Measurements from ENCODE around the gene PSTPIP1. TPM values are rescaled to one million over a fixed set of nuclear protein-coding genes. Genes with fewer than 3 reads are reported as not detected.

Gene PSTPIP1
- polyA plus RNA-seq, 5 donors = 1.1 to 3.1 (median 1.9) TPM

GRCh38 chr15:76998663-76999285, 3.8 kb downstream of the PSTPIP1 start:
- no peak for DNase-seq

- no peak for DNase-seq
Measured at GRCh38 chr15:76999996-77000395, 5.1 kb downstream of the PSTPIP1 start.

DNA sequence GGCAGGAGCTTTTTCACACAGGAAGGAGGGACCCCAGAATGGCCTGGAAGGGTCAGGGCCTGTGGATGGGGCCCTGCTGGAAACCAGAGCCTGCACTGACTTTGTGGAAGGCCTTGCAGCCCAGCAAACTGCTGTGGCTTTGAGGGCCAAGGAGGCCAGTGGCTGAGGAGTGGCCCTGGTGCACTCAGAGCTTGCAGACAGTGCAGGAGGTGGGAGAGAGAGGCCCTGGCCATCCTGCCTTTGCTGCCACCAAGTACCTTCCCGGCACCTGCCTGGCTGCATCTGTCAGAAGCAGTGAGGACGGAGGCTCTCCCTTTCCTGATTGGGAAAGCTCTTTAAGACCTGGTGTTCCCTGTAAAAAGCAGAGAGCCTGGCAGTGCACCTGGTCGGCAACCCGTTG, 6.4 kb downstream of the PSTPIP1 start:
- no peak for DNase-seq

DNA sequence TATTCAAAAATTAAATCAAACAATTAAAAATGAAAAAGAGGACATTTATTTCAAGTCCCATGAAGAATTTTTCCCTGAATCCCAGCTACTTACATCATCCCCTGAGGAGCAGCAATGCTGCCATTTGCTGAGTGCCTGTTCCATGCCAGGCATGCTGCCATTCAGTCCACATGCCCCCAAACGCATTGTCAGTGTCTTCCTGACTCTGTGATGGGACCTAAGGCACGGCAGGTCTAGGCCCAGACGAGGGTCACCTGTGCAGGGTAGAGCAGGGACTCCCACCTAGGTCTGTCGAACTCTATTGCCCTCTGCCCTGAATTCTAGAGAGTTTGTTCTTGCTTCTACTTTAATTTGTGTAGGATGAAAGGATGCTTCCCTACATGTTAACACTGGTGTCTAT, 7.0 kb downstream of the PSTPIP1 start:
- no peak for DNase-seq

- DNase-seq = no peak
Measured at GRCh38 chr15:77002436-77002835, 7.5 kb downstream of the PSTPIP1 start.

- DNase-seq = no peak
Measured at GRCh38 chr15:77002954-77003912, 8.3 kb downstream of the PSTPIP1 start.

- DNase-seq = no peak
Measured at GRCh38 chr15:77004189-77004588, 9.3 kb downstream of the PSTPIP1 start.

DNA sequence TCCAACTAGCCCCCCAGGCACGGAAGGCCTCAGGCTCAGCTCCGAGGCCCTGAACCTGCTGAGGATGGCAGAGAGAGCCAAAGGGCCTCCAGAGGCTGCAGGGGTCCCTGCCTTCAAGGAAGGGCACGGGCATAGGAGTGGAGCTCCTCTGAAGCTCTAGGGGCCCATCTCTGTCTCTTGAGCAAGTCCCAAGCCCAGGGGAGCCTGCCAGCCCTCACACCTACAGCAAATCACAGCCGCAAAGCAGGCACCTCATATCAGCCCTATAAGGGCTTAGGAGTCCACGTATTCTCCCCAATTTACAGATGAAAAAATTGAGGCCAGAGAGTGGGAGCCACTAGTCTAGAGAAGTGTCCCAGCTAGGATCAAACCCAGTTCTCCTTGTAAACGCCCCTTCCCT, 14.2 kb downstream of the PSTPIP1 start:
- no peak for DNase-seq

- no peak for DNase-seq
Measured at GRCh38 chr15:77009646-77010311, 14.9 kb downstream of the PSTPIP1 start.

DNA sequence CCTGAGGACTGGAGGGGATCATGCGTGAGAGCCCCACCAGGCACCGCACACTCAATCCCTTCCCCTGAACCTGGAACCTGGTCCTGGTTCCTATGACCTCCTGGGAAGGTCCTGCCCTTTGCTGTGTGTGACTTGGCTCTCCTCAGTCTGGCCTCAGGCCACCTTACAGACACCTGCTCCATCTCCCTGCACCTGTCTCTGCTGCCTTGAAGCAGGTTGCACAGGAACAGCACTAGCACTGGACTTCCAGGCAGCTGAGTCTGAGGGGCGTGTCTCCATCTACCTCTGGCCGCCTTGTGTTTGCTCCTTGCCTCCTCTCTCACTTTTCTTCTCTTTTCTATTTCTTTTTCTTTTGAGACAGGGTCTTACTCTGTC, 15.4 kb downstream of the PSTPIP1 start:
- no peak for DNase-seq

DNA sequence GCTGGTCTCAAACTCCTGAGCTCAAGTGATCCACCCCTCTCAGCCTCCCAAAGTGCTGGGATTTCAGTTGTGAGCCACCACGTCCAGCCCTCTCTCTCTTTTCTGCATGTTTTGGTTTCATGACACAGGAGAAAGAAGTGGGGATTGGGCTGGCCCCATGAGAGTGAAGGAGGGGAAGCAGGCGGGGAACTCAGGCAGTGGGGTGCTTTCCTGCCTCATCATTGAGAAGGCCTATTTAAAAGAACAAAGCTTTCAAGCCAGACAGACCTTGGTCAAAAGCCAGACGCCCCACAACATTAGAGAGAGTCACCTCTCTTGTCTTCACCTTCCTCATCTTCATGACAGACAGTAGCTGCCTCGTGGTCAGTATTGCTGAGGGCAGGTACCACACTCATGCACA, 15.9 kb downstream of the PSTPIP1 start:
- DNase-seq = no peak

GRCh38 chr15:77012117-77012712, 17.3 kb downstream of the PSTPIP1 start:
- no peak for DNase-seq

DNA sequence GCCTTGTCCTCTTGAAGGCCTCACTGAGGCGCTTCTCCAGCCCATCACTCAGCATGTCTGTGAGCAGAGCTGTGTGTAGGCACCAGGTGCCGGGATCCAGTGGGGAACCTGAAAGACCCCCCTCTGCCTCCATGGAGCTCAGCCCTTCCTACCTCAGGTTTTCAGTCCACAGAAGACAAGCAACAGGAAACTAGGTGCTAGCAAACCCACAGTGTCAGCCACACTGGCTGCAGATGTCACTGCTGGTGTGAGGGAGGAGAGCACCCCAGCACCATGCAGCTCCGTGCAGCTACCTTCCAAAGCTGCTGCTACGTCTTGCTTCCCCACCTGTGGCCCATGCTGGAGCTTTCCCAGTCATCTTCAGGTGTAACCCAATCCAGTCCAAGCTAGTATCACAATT, 17.9 kb downstream of the PSTPIP1 start:
- DNase-seq = no peak

DNA sequence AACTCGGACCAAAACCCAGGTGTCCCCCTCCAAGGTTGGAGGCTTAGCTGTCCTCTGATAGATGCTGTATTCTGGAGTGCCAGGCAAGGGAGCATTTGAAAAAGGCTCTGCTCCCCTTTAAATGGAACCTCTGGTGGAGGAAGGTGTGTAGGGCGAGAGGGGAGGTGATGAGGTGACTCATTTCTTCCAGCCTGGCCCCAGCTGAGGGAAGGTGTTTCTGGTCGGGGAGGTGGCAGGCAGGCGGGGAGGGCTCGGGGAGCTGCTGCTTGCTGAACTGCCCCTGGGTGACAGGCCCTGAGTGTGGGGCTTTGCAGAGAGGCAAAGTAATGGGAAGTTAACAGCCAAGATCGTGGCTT, 18.8 kb downstream of the PSTPIP1 start:
- no peak for DNase-seq

- DNase-seq = no peak
Measured at GRCh38 chr15:77014132-77015081, 19.5 kb downstream of the PSTPIP1 start.

DNA sequence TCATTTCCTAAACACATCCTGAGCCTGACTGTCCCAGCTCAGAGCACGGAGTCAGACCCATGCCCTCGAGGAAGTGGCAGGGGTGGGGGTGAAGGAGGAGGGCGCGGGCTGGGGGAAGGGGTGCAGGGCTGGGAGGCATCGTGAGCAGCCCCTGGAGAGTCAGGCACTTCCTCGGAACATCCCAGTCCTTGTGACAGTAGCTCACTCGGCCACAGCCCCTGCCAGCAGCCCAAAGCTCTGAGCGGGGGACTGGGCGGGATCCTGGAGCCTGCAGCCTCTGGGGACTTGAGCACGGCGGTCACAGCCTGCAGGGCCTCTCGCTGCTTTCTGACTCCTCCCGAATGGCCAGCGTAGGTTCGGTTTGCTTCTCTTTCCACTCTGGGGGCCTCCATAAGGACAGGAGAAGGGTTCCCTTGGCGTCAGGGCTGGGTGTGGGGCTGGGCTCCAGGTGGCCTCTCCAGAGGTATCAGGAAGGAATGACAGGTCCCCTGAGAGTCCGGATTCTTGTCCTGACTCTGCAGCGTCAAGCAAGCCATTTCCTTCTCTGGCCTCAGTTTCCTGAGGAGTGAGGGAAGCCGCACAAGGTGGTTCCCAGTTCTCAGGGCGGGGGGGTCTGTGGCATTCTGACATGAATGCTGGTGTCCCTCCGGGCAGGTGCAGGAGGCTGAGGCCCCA, 20.9 kb downstream of the PSTPIP1 start:
- no peak for DNase-seq

GRCh38 chr15:77016321-77016695, 21.4 kb downstream of the PSTPIP1 start:
- no peak for DNase-seq

GRCh38 chr15:77017091-77017660, 22.2 kb downstream of the PSTPIP1 start:
- DNase-seq = no peak

GRCh38 chr15:77017761-77018720, 23.1 kb downstream of the PSTPIP1 start:
- no peak for DNase-seq
